Fibroblast of skin of abdomen (primary cell): Measurements from ENCODE around the gene TMEM135.
"Not testable (repeated sequence)": the region's sequence is repeated elsewhere in the genome, so short reads cannot be mapped to it uniquely, and the experiment has no call there.

Experiments used
- DNase-seq: peaks from one replicate; pipeline ENCODE4 v3.0.0-alpha.2; 2013

The TMEM135 gene

GRCh38 chr11:87143641-87144040, 105.9 kb downstream of the TMEM135 start:
- no peak for DNase-seq

GRCh38 chr11:87144252-87144651, 106.5 kb downstream of the TMEM135 start:
- DNase-seq: no peak

- DNase-seq: no peak
Measured at GRCh38 chr11:87148749-87149148, 111.0 kb downstream of the TMEM135 start.

GRCh38 chr11:87149782-87150181, 112.0 kb downstream of the TMEM135 start:
- not testable (repeated sequence) for DNase-seq

GRCh38 chr11:87150936-87151335, 113.2 kb downstream of the TMEM135 start:
- DNase-seq: no peak

- no peak for DNase-seq
Measured at GRCh38 chr11:87154246-87154645, 116.5 kb downstream of the TMEM135 start.

GRCh38 chr11:87156970-87157369, 119.2 kb downstream of the TMEM135 start:
- DNase-seq: no peak

- DNase-seq: not testable (repeated sequence)
Measured at GRCh38 chr11:87169076-87169475, 131.3 kb downstream of the TMEM135 start.

GRCh38 chr11:87173185-87174039, 135.7 kb downstream of the TMEM135 start:
- DNase-seq: peak; percentile 23

GRCh38 chr11:87174870-87175269, 137.1 kb downstream of the TMEM135 start:
- no peak for DNase-seq

GRCh38 chr11:87176044-87176443, 138.3 kb downstream of the TMEM135 start:
- DNase-seq: peak; percentile 5

GRCh38 chr11:87179621-87180020, 141.9 kb downstream of the TMEM135 start:
- no peak for DNase-seq

- peak; percentile 82 for DNase-seq
Measured at GRCh38 chr11:87180742-87181141, 143.0 kb downstream of the TMEM135 start.

GRCh38 chr11:87181143-87181542, 143.4 kb downstream of the TMEM135 start:
- DNase-seq: no peak

GRCh38 chr11:87185228-87185627, 147.5 kb downstream of the TMEM135 start:
- no peak for DNase-seq

- DNase-seq: no peak
Measured at GRCh38 chr11:87187076-87187475, 149.3 kb downstream of the TMEM135 start.

- DNase-seq: no peak
Measured at GRCh38 chr11:87187930-87188329, 150.2 kb downstream of the TMEM135 start.

- DNase-seq: not testable (repeated sequence)
Measured at GRCh38 chr11:87188396-87188795, 150.7 kb downstream of the TMEM135 start.

GRCh38 chr11:87188921-87189320, 151.2 kb downstream of the TMEM135 start:
- DNase-seq: not testable (repeated sequence)

- DNase-seq: no peak
Measured at GRCh38 chr11:87190071-87190470, 152.3 kb downstream of the TMEM135 start.

- no peak for DNase-seq
Measured at GRCh38 chr11:87193756-87194470, 156.2 kb downstream of the TMEM135 start.

- DNase-seq: no peak
Measured at GRCh38 chr11:87194985-87195820, 157.5 kb downstream of the TMEM135 start.
